ENCODE data around the gene TPTE.
"Not testable (repeated sequence)": the region's sequence is repeated elsewhere in the genome, so short reads cannot be mapped to it uniquely, and the experiment has no call there.

GRCh38 chr21:10638144-10638543 lies 116.8 kb downstream of the TPTE start:
- TF ChIP-seq EZH2 (IDR thresholded peaks at IDR 0.05; ENCODE audit: insufficient read depth, low read length); CTCF (IDR thresholded peaks at IDR 0.05; ENCODE audit: insufficient read depth, low read depth, low read length): not testable (repeated sequence)

Data from astrocyte (in vitro differentiated cells and primary cell).